Gastroesophageal sphincter (tissue), 4 donors: ENCODE measurements around the gene MEF2D. TPM values are rescaled to one million over a fixed set of nuclear protein-coding genes. Genes with fewer than 3 reads are reported as not detected.

Source experiments
- ATAC-seq: fragments of 150-250 bp; one replicate; pipeline ENCODE4 v1.9.1; 2016; ENCODE audit warnings: mild to moderate bottlenecking, moderate library complexity
- H3K27ac ChIP-seq, 4 donors: fragments of 200-600 bp; sonication (generic) in 3 of 4; 1 replicate in 3 of 4; 2 replicates in 1 of 4; pipeline ENCODE4 v1.5.1; 2016 to 2019
- H3K27me3 ChIP-seq: fragments of 200-600 bp; sonication (generic); one replicate; pipeline ENCODE4 v1.5.1; 2019
- H3K36me3 ChIP-seq, 2 donors: fragments of 200-600 bp; sonication (generic); one replicate each; pipeline ENCODE4 v1.5.1; 2019; ENCODE audit warnings: control low read depth in 1 of 2
- H3K4me1 ChIP-seq, 3 donors: fragments of 200-600 bp; sonication (generic); 1 replicate in 2 of 3; 2 replicates in 1 of 3; pipeline ENCODE4 v1.5.1; 2016 to 2019; ENCODE audit warnings: control low read depth in 2 of 3
- H3K4me3 ChIP-seq, 2 donors: fragments of 200-600 bp; sonication (generic); one replicate each; pipeline ENCODE4 v1.5.1; 2019; ENCODE audit warnings: mild to moderate bottlenecking in 1 of 2, moderate library complexity in 1 of 2
- H3K9me3 ChIP-seq, 3 donors: fragments of 200-600 bp; sonication (generic); one replicate each; pipeline ENCODE4 v1.5.1; 2017 to 2019; ENCODE audit warnings: control low read depth in 2 of 3
- CTCF ChIP-seq, 4 experiments: fragments of 200-600 bp in 2 of 4; fragments of 450-650 bp in 2 of 4; sonication (generic) in 1 of 4; IDR thresholded peaks; one replicate each; pipeline ENCODE4 v1.5.1; 2017 to 2019; ENCODE audit warnings: antibody characterized with exemption in 4 of 4, mild to moderate bottlenecking in 2 of 4, moderate library complexity in 2 of 4
- EP300 ChIP-seq: sonication (generic); formaldehyde crosslinking; IDR thresholded peaks from one replicate; pipeline ENCODE4 v1.6.1; 2017; ENCODE audit warnings: antibody characterized with exemption, mild to moderate bottlenecking
- POLR2A ChIP-seq, 2 donors: fragments of 450-650 bp; IDR thresholded peaks; one replicate each; pipeline ENCODE4 v1.6.1; 2017; ENCODE audit warnings: antibody characterized with exemption in 2 of 2, mild to moderate bottlenecking in 2 of 2, moderate library complexity in 1 of 2
- POLR2AphosphoS5 ChIP-seq: sonication (generic); formaldehyde crosslinking; IDR thresholded peaks from one replicate; pipeline ENCODE4 v1.6.1; 2017; ENCODE audit warnings: antibody characterized with exemption
- WGBS, 2 donors: methylation state at CpG; one replicate each; pipeline ENCODE4 v1.1.5; 2018; ENCODE audit warnings: low coverage in 1 of 2; 5-methylcytosine and 5-hydroxymethylcytosine counted together
- total RNA-seq, 4 donors: library from RNA; depleted of rRNA; stranded (reverse); fragments of >200 nt; gene quantifications; one replicate each; pipeline ENCODE4 v1.1.0, GENCODE V29; 2016

The MEF2D gene
- total RNA-seq, 4 donors from 2014 or later: 49.0 to 94.3 (median 67.1) TPM

DNA sequence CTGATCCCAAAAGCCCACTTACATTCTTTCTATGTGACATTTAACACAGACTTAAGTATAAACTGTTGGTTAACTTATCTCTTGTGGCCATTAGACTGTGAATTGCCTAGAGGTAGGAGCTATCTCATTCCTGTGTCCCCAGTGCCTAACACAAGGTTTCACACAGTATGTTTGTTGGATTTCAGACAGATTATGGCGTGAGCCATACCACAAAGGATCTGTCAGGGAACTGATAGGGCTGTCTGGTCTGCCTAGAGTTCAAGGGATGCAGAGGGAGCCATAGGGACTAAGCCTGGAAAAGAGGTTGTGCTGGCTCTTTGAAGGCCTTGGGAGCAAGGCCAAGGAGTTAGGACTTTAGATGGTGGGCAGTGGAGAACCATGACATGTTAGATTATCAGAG, 40.0 kb downstream of the MEF2D start:
- no peak for ATAC-seq
- Histone ChIP-seq H3K36me3 (peaks cover 0 to 13% of the 10 kb centered on the region in 2 donors), H3K4me1 (peaks cover 9 to 55% (median 21%) of the 10 kb centered on the region in 3 donors), H3K4me3 (no peak overlapping the region), H3K9me3 (no peaks in the 10 kb centered on the region), H3K27ac (peak overlapping the region in 3 of 4 donors; percentile 23 to 100 (median 99)), H3K27me3 (no peaks in the 10 kb centered on the region)
- whole genome bisulfite sequencing, 2 donors: 83 to 100% methylated on average over 1 of the region's 1 CpG
- TF ChIP-seq EP300 (no peak), CTCF (IDR thresholded peaks at IDR 0.05) (no peak), POLR2A (IDR thresholded peaks at IDR 0.05) (no peak), POLR2AphosphoS5 (no peak)

GRCh38 chr1:156458181-156458503, 42.4 kb downstream of the MEF2D start:
- 48 to 71% methylated on average over 2 of the region's 3 CpGs for WGBS, 2 donors
- peaks cover 0 to 3% of the 10 kb centered on the region in 2 donors for H3K36me3 ChIP-seq
- peaks cover 0 to 31% (median 3%) of the 10 kb centered on the region in 3 donors for H3K4me1 ChIP-seq
- H3K27me3 ChIP-seq: no peaks in the 10 kb centered on the region
- peak overlapping the region; percentile 96 to 100 (median 100) for H3K27ac ChIP-seq
- peak; percentile 24 for TF ChIP-seq POLR2AphosphoS5
- no peak for TF ChIP-seq POLR2A (IDR thresholded peaks at IDR 0.05)
- no peak for ATAC-seq
- H3K9me3 ChIP-seq: no peaks in the 10 kb centered on the region
- no peak overlapping the region for H3K4me3 ChIP-seq

- WGBS, 2 donors: 0% methylated on average over 4 of the region's 59 CpGs; no CpG with 5 or more reads in 1 of the 2 donors
- ATAC-seq: peak; percentile 93
- H3K27me3 ChIP-seq: no peaks in the 10 kb centered on the region
- H3K36me3 ChIP-seq: no peaks in the 10 kb centered on the region
- H3K4me3 ChIP-seq: peak overlapping the region; percentile 34 to 70
- H3K4me1 ChIP-seq: peaks cover 0 to 23% (median 3%) of the 10 kb centered on the region in 3 donors
- TF ChIP-seq EP300 (peak; percentile 69), POLR2AphosphoS5 (peak; percentile 97), POLR2A (IDR thresholded peaks at IDR 0.05) (peak; percentile 90 to 93), CTCF (IDR thresholded peaks at IDR 0.05) (no peak)
- no peaks in the 10 kb centered on the region for H3K9me3 ChIP-seq
- peak overlapping the region; percentile 96 to 100 (median 100) for H3K27ac ChIP-seq
Measured at GRCh38 chr1:156456625-156457465, 43.7 kb downstream of the MEF2D start.

DNA sequence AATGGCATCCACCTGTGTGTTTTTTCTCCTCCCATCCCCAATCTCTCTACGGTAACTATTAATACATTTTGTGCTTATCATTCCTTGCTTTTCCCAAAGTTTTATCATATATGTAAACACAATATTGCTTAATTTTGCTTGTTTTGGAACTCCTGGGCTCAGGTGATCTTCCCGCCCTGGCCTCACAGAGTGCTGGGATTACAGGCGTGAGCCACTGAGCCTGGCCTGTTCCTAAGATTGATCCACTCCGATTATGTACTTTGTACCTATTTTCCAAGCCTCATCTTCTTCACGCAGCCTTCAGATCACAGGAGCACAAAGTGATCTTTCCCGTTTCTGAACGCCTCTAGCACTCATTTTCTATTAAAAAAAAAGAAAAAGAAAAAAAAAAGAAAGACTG, 45.2 kb downstream of the MEF2D start:
- H3K4me3 ChIP-seq: no peak overlapping the region
- 84 to 100% methylated on average over 4 to 7 of the region's 7 CpGs for WGBS, 2 donors
- no peaks in the 10 kb centered on the region for H3K9me3 ChIP-seq
- peaks cover 0 to 22% (median 3%) of the 10 kb centered on the region in 3 donors for H3K4me1 ChIP-seq
- no peaks in the 10 kb centered on the region for H3K27me3 ChIP-seq
- no peak for TF ChIP-seq POLR2A (IDR thresholded peaks at IDR 0.05)
- no peak for TF ChIP-seq POLR2AphosphoS5
- TF ChIP-seq CTCF (IDR thresholded peaks at IDR 0.05): no peak
- TF ChIP-seq EP300: no peak
- no peaks in the 10 kb centered on the region for H3K36me3 ChIP-seq
- ATAC-seq: no peak
- no peak overlapping the region for H3K27ac ChIP-seq

DNA sequence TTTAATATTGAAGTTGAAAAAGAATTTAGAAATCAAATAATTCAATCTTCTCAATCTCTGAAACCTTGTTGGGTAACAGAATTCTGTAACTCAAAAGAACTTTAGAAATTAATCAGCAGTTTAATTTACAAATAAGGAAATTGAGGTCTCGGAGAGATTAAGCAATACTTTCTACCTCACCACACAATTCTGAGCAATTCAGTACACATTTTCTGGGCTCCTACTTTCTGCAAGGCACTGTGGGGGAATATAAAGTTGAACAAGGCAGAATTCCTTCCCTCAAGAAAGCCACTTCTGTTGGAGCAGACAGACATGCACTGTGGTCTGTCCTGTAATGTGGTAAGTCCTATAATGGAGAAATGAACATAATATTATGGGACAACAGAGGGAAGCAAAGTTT, 47.7 kb downstream of the MEF2D start:
- TF ChIP-seq POLR2AphosphoS5: no peak
- TF ChIP-seq CTCF (IDR thresholded peaks at IDR 0.05): no peak
- no peak for TF ChIP-seq POLR2A (IDR thresholded peaks at IDR 0.05)
- no peak for TF ChIP-seq EP300
- ATAC-seq: no peak
- WGBS, 2 donors: 80 to 100% methylated on average over 1 of the region's 1 CpG

More for the DNA sequence above, 47.7 kb downstream of the MEF2D start:
- Histone ChIP-seq H3K4me1 (peaks cover 0 to 15% (median 3%) of the 10 kb centered on the region in 3 donors), H3K27me3 (no peaks in the 10 kb centered on the region), H3K36me3 (no peaks in the 10 kb centered on the region), H3K9me3 (no peaks in the 10 kb centered on the region), H3K4me3 (no peak overlapping the region), H3K27ac (no peak overlapping the region)
